ENCODE results near the gene ADAM8. TPM values are rescaled to one million over a fixed set of nuclear protein-coding genes. Genes with fewer than 3 reads are reported as not detected.

The ADAM8 gene
- total RNA-seq, 2 donors from 2014 or later = 3.7 to 5.5 TPM

DNA sequence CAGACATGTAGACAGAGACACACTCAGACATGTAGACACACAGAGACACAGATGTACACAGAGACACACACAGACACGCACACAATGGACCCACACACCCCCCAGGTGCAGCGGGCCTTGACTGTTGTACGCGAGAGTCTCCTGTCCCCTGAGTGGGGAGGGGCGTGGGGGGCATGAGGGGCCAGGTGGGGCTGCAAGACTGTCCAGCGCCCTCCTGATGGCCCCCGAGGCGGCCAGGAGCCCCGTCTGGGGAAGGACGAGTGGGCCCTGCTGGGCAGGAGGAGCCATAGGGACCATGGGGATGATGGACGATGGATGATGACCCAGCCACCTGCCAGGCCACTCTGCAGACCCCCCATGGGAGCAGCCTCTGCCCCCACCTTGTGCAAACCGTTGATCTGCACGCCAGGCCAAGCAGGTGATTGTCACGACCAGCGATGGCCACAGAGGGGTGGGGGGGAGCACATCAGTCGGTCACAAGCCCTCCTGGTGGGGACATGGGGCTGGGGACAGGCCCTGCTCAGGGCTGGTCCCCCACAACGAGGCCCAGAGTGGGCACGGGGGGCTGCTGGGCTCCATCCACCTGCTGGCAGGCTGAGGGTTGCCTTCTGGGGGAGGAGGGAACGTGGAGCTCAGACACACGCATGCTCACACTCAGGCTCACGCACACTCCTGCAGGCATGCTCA is 27.4 kb downstream of the ADAM8 start:
- DNase-seq = no peak
- no peak overlapping the region for H3K9ac ChIP-seq (ENCODE audit: extremely low read depth, low read length, poor library complexity, severe bottlenecking)
- Mint-ChIP-seq H3K4me3 (no peak overlapping the region), H3K4me1 (peaks cover 9% of the 10 kb centered on the region), H3K9me3 (no peaks in the 10 kb centered on the region), H3K27ac (no peak overlapping the region), H3K27me3 (ENCODE audit: insufficient read depth) (no peaks in the 10 kb centered on the region), H3K36me3 (ENCODE audit: low read depth) (no peaks in the 10 kb centered on the region)
- TF ChIP-seq CTCF (conservative IDR thresholded peaks at IDR 0.05) = peak; percentile 39
- H3K27me3 ChIP-seq (ENCODE audit: control insufficient read depth, insufficient read depth, low read length, poor library complexity, severe bottlenecking) = no peaks in the 10 kb centered on the region
- no peaks in the 10 kb centered on the region for H3K36me3 ChIP-seq (ENCODE audit: control insufficient read depth, insufficient read depth, low read length)
- H3K4me1 ChIP-seq (ENCODE audit: control insufficient read depth, insufficient read depth, low read length) = no peaks in the 10 kb centered on the region
- no peak overlapping the region for H3K4me3 ChIP-seq (ENCODE audit: low read length)
- WGBS, 2 experiments (ENCODE audit: insufficient coverage in 1 of 2, insufficient read length in 1 of 2) = 73 to 81% methylated on average over 10 to 20 of the region's 21 CpGs
- H3K27ac ChIP-seq (ENCODE audit: low read depth, low read length) = no peak overlapping the region
- no peaks in the 10 kb centered on the region for H3K9me3 ChIP-seq (ENCODE audit: control insufficient read depth, low read length)

DNA sequence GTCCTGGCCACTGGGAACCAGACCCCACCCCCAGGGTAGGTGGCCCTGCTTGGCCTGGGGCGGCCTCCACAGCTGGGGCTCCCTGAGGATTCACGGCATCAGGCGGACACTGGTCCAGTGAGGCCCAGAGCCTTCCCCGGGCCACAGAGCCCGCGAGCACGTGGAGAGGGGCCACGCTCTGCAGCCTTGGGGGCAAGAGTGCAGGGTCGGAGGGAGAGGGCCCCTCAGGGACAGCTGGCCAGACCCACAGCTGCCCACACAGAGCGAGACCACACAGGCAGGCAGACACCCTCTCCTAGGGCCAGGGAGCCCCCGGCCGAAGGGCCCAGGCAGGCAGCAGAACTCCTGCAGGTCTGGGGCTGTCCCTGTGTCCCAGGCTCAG is 28.3 kb downstream of the ADAM8 start:
- Histone ChIP-seq H3K27ac (ENCODE audit: low read depth, low read length) (no peak overlapping the region), H3K4me1 (ENCODE audit: control insufficient read depth, insufficient read depth, low read length) (no peaks in the 10 kb centered on the region), H3K27me3 (ENCODE audit: control insufficient read depth, insufficient read depth, low read length, poor library complexity, severe bottlenecking) (no peaks in the 10 kb centered on the region), H3K9me3 (ENCODE audit: control insufficient read depth, low read length) (no peaks in the 10 kb centered on the region), H3K36me3 (ENCODE audit: control insufficient read depth, insufficient read depth, low read length) (no peaks in the 10 kb centered on the region), H3K9ac (ENCODE audit: extremely low read depth, low read length, poor library complexity, severe bottlenecking) (no peak overlapping the region), H3K4me3 (ENCODE audit: low read length) (no peak overlapping the region)
- WGBS, 2 experiments (ENCODE audit: insufficient coverage in 1 of 2, insufficient read length in 1 of 2) = 90 to 93% methylated on average over 2 to 12 of the region's 12 CpGs
- Mint-ChIP-seq H3K36me3 (ENCODE audit: low read depth) (no peaks in the 10 kb centered on the region), H3K9me3 (no peaks in the 10 kb centered on the region), H3K27me3 (ENCODE audit: insufficient read depth) (no peaks in the 10 kb centered on the region), H3K27ac (no peak overlapping the region), H3K4me3 (no peak overlapping the region), H3K4me1 (peaks cover 9% of the 10 kb centered on the region)
- no peak for TF ChIP-seq CTCF (conservative IDR thresholded peaks at IDR 0.05)
- DNase-seq = no peak

- DNase-seq = no peak
- Histone ChIP-seq H3K9ac (ENCODE audit: extremely low read depth, low read length, poor library complexity, severe bottlenecking) (no peak overlapping the region), H3K4me3 (ENCODE audit: low read length) (no peak overlapping the region), H3K36me3 (ENCODE audit: control insufficient read depth, insufficient read depth, low read length) (no peaks in the 10 kb centered on the region), H3K27me3 (ENCODE audit: control insufficient read depth, insufficient read depth, low read length, poor library complexity, severe bottlenecking) (no peaks in the 10 kb centered on the region), H3K27ac (ENCODE audit: low read depth, low read length) (no peak overlapping the region), H3K4me1 (ENCODE audit: control insufficient read depth, insufficient read depth, low read length) (no peaks in the 10 kb centered on the region), H3K9me3 (ENCODE audit: control insufficient read depth, low read length) (no peaks in the 10 kb centered on the region)
- H3K4me3 Mint-ChIP-seq = no peak overlapping the region
- H3K9me3 Mint-ChIP-seq = no peaks in the 10 kb centered on the region
- TF ChIP-seq CTCF (conservative IDR thresholded peaks at IDR 0.05) = no peak
- H3K27me3 Mint-ChIP-seq (ENCODE audit: insufficient read depth) = no peaks in the 10 kb centered on the region
- H3K36me3 Mint-ChIP-seq (ENCODE audit: low read depth) = no peaks in the 10 kb centered on the region
- H3K27ac Mint-ChIP-seq = no peak overlapping the region
- WGBS, 2 experiments (ENCODE audit: insufficient coverage in 1 of 2, insufficient read length in 1 of 2) = 89 to 93% methylated on average over 18 to 36 of the region's 36 CpGs
- peaks cover 9% of the 10 kb centered on the region for H3K4me1 Mint-ChIP-seq
Observed at GRCh38 chr10:133247681-133248333, 28.9 kb downstream of the ADAM8 start.
